H1 (cell line): ENCODE results near the gene EBPL. TPM values are rescaled to one million over a fixed set of nuclear protein-coding genes. Genes with fewer than 3 reads are reported as not detected.

Experiments used
- CTCF ChIA-PET: fragments of 300-600 bp; sonication (Branson Sonifier 250); formaldehyde crosslinking; loops from one replicate; lab custom pipeline; 2021; ENCODE audit not compliant: partially characterized antibody; lab: Charles Lee
- POLR2A ChIA-PET: fragments of 300-600 bp; sonication (Branson Sonifier 250); formaldehyde crosslinking; loops from one replicate; lab custom pipeline; 2021; ENCODE audit warnings: inconsistent platforms; ENCODE audit not compliant: partially characterized antibody; lab: Charles Lee
- DNase-seq, 2 experiments: peaks; one replicate each; pipeline versions ENCODE4 v3.0.0 to v3.0.0-alpha.2; 2010 to 2022; ENCODE audit warnings: low spot score in 2 of 2, low read depth in 1 of 2, mixed read lengths in 1 of 2
- FAIRE-seq: peaks from 2 replicates; lab custom pipeline; 2011; peaks lifted over from hg19 to GRCh38; lab: Jason Lieb, UNC
- H2AFZ ChIP-seq: 2 replicates; pipeline ENCODE4 v1.8.1; 2012; ENCODE audit warnings: low read length, inconsistent platforms
- H2AK5ac ChIP-seq: 2 replicates; pipeline ENCODE4 v1.6.1; 2013; ENCODE audit warnings: low read depth, low read length
- H2BK120ac ChIP-seq: replicated peaks from 2 replicates; pipeline ENCODE3; 2013; ENCODE audit warnings: low read depth, low read length, inconsistent platforms
- H2BK12ac ChIP-seq: 2 replicates; pipeline ENCODE4 v1.6.1; 2013; ENCODE audit warnings: low read depth, low read length
- H2BK15ac ChIP-seq: 2 replicates; pipeline ENCODE4 v1.6.1; 2013; ENCODE audit warnings: low read length
- H2BK20ac ChIP-seq: 2 replicates; pipeline ENCODE4 v1.6.1; 2013; ENCODE audit warnings: low read length
- H2BK5ac ChIP-seq: 2 replicates; pipeline ENCODE4 v1.6.1; 2013; ENCODE audit warnings: low read depth, low read length
- H3K14ac ChIP-seq: 2 replicates; pipeline ENCODE4 v1.6.1; 2013; ENCODE audit warnings: inconsistent platforms; ENCODE audit not compliant: insufficient read length
- H3K18ac ChIP-seq: 2 replicates; pipeline ENCODE4 v1.6.1; 2013; ENCODE audit warnings: low read length; ENCODE audit errors: extremely low read depth
- H3K23ac ChIP-seq: 2 replicates; pipeline ENCODE4 v1.6.1; 2013; ENCODE audit warnings: inconsistent platforms; ENCODE audit not compliant: insufficient read length
- H3K23me2 ChIP-seq: 2 replicates; pipeline ENCODE4 v1.6.1; 2013; ENCODE audit warnings: low read depth, low read length
- H3K27ac ChIP-seq: 2 replicates; pipeline ENCODE4 v1.6.1; 2011; ENCODE audit warnings: low read depth, low read length, inconsistent platforms
- H3K27me3 ChIP-seq, 4 experiments: replicated peaks in 1 of 4; 1 replicate in 1 of 4; 2 replicates in 3 of 4; pipeline versions ENCODE4 v1.6.1 to v1.8.1; 2011 to 2013; ENCODE audit warnings: low read length in 3 of 4, mild to moderate bottlenecking in 3 of 4, inconsistent platforms in 2 of 4, mixed read lengths in 2 of 4, moderate library complexity in 1 of 4; ENCODE audit not compliant: control insufficient read depth in 3 of 4, insufficient read depth in 3 of 4; ENCODE audit errors: extremely low read depth in 1 of 4
- H3K36me3 ChIP-seq, 4 experiments: 2 replicates each; pipeline versions ENCODE4 v1.6.1 to v1.8.1; 2011 to 2013; ENCODE audit warnings: mild to moderate bottlenecking in 4 of 4, low read length in 3 of 4, moderate library complexity in 2 of 4, control low read depth in 1 of 4, inconsistent platforms in 1 of 4; ENCODE audit not compliant: insufficient read depth in 4 of 4, control insufficient read depth in 2 of 4
- H3K4ac ChIP-seq: replicated peaks from 2 replicates; pipeline ENCODE3; 2013; ENCODE audit warnings: low read length, low read depth, mixed read lengths, inconsistent platforms; ENCODE audit not compliant: insufficient read length
- H3K4me1 ChIP-seq, 4 experiments: replicated peaks in 1 of 4; 1 replicate in 1 of 4; 2 replicates in 3 of 4; pipeline versions ENCODE4 v1.6.1 to v1.8.1; 2011 to 2013; ENCODE audit warnings: low read length in 3 of 4, inconsistent platforms in 2 of 4, mixed read lengths in 1 of 4; ENCODE audit not compliant: insufficient read depth in 4 of 4, control insufficient read depth in 3 of 4
- H3K4me2 ChIP-seq, 2 experiments: 2 replicates each; pipeline versions ENCODE4 v1.6.1 to v1.8.1; 2011 to 2013; ENCODE audit warnings: low read depth in 2 of 2, low read length in 2 of 2, control low read depth in 1 of 2, inconsistent platforms in 1 of 2, mild to moderate bottlenecking in 1 of 2; ENCODE audit not compliant: insufficient read depth in 1 of 2
- H3K4me3 ChIP-seq, 4 experiments: fragments of 200-600, 300-600 bp in 1 of 4; sonication (generic), shearing (Covaris generic), sonication (Bioruptor Twin) in 1 of 4; 2 replicates each; pipeline versions ENCODE4 v1.5.1 to v1.8.1; 2011 to 2016; ENCODE audit warnings: low read length in 4 of 4, low read depth in 3 of 4, control low read depth in 2 of 4, inconsistent platforms in 2 of 4, mild to moderate bottlenecking in 2 of 4, mixed read lengths in 1 of 4, moderate library complexity in 1 of 4; ENCODE audit not compliant: insufficient read depth in 2 of 4; ENCODE audit errors: extremely low read depth in 1 of 4
- H3K56ac ChIP-seq: replicated peaks from 2 replicates; pipeline ENCODE3; 2013; ENCODE audit warnings: low read depth, mild to moderate bottlenecking, mixed read lengths, low read length, inconsistent platforms; ENCODE audit not compliant: insufficient read length
- H3K79me1 ChIP-seq: 2 replicates; pipeline ENCODE4 v1.6.1; 2013; ENCODE audit warnings: low read depth, low read length, control low read depth
- H3K79me2 ChIP-seq, 2 experiments: 2 replicates each; pipeline versions ENCODE4 v1.6.1 to v1.8.1; 2012 to 2013; ENCODE audit warnings: low read length in 2 of 2, mild to moderate bottlenecking in 2 of 2, inconsistent platforms in 1 of 2; ENCODE audit not compliant: insufficient read depth in 2 of 2, control insufficient read depth in 1 of 2
- H3K9ac ChIP-seq, 4 experiments: replicated peaks in 1 of 4; 1 replicate in 1 of 4; 2 replicates in 3 of 4; pipeline versions ENCODE4 v1.6.1 to v1.8.1; 2011 to 2013; ENCODE audit warnings: low read depth in 3 of 4, low read length in 3 of 4, control low read depth in 2 of 4, mild to moderate bottlenecking in 2 of 4, moderate library complexity in 2 of 4, inconsistent platforms in 1 of 4; ENCODE audit errors: extremely low read depth in 1 of 4
- H3K9me3 ChIP-seq, 2 experiments: 2 replicates each; pipeline versions ENCODE4 v1.6.1 to v1.8.1; 2012 to 2013; ENCODE audit warnings: mild to moderate bottlenecking in 2 of 2, moderate library complexity in 2 of 2, control low read depth in 1 of 2, inconsistent platforms in 1 of 2, low read depth in 1 of 2, low read length in 1 of 2, mixed read lengths in 1 of 2; ENCODE audit not compliant: insufficient read depth in 2 of 2
- H4K20me1 ChIP-seq, 2 experiments: replicated peaks in 1 of 2; 2 replicates each; pipeline versions ENCODE3 to v1.8.1; 2011 to 2013; ENCODE audit warnings: inconsistent platforms in 2 of 2, low read length in 2 of 2, mild to moderate bottlenecking in 1 of 2; ENCODE audit not compliant: insufficient read depth in 2 of 2, control insufficient read depth in 1 of 2
- H4K5ac ChIP-seq: 2 replicates; pipeline ENCODE4 v1.6.1; 2013; ENCODE audit warnings: low read length, low read depth, mixed read lengths, inconsistent platforms; ENCODE audit not compliant: insufficient read length
- H4K8ac ChIP-seq: 2 replicates; pipeline ENCODE4 v1.8.0; 2013; ENCODE audit warnings: mild to moderate bottlenecking, moderate library complexity, low read length, inconsistent platforms; ENCODE audit not compliant: insufficient read depth; ENCODE audit errors: extremely low read depth
- H4K91ac ChIP-seq: replicated peaks from 2 replicates; pipeline ENCODE3; 2013; ENCODE audit warnings: low read length, mixed read lengths, inconsistent platforms; ENCODE audit not compliant: insufficient read length
- BACH1 ChIP-seq: IDR thresholded peaks from 2 replicates; pipeline ENCODE4 v1.6.1; 2012; ENCODE audit warnings: low read length, improper control_type of control experiment
- BRCA1 ChIP-seq: IDR thresholded peaks from 2 replicates; pipeline ENCODE4 v1.6.1; 2012; ENCODE audit warnings: low read depth, low read length, improper control_type of control experiment
- CBX8 ChIP-seq: fragments of 300-800, 300-1000 bp; sonication (generic); IDR thresholded peaks from 2 replicates; pipeline ENCODE4 v1.7.1; 2016; ENCODE audit warnings: low read depth, low read length, borderline replicate concordance
- CHD2 ChIP-seq: IDR thresholded peaks from 2 replicates; pipeline ENCODE4 v1.6.1; 2012; ENCODE audit warnings: low read length, improper control_type of control experiment
- EGR1 ChIP-seq: IDR thresholded peaks from 2 replicates; pipeline ENCODE4 v1.6.1; 2011; ENCODE audit warnings: low read depth, low read length, borderline replicate concordance
- HDAC6 ChIP-seq: IDR thresholded peaks from one replicate; pipeline ENCODE4 v1.7.1; 2012; ENCODE audit warnings: low read depth, mild to moderate bottlenecking, inconsistent platforms, low read length, moderate library complexity
- JUN ChIP-seq: IDR thresholded peaks from 2 replicates; pipeline ENCODE4 v1.6.1; 2011; ENCODE audit warnings: low read depth, mild to moderate bottlenecking, improper control_type of control experiment, low read length
- KDM4A ChIP-seq: IDR thresholded peaks from one replicate; pipeline ENCODE4 v1.7.1; 2012; ENCODE audit warnings: low read depth, mild to moderate bottlenecking, moderate library complexity, low read length, inconsistent platforms; ENCODE audit not compliant: severe bottlenecking
- KDM5A ChIP-seq: fragments of 200-600 bp; IDR thresholded peaks from 2 replicates; pipeline ENCODE4 v1.7.1; 2012; ENCODE audit warnings: mild to moderate bottlenecking, low read length, inconsistent platforms, mixed read lengths
- MAFK ChIP-seq: IDR thresholded peaks from 2 replicates; pipeline ENCODE4 v1.6.1; 2012; ENCODE audit warnings: low read depth, mild to moderate bottlenecking, improper control_type of control experiment, low read length
- POLR2AphosphoS5 ChIP-seq: IDR thresholded peaks from 2 replicates; pipeline ENCODE4 v1.6.1; 2011; ENCODE audit warnings: low read depth, low read length
- RFX5 ChIP-seq: IDR thresholded peaks from 2 replicates; pipeline ENCODE4 v1.6.1; 2011; ENCODE audit warnings: low read depth, low read length, improper control_type of control experiment, borderline replicate concordance
- SAP30 ChIP-seq: fragments of 300-600 bp; sonication (generic); IDR thresholded peaks from 2 replicates; pipeline ENCODE4 v1.7.1; 2012; ENCODE audit warnings: low read length, moderate library complexity, mild to moderate bottlenecking, inconsistent platforms; ENCODE audit not compliant: insufficient read depth, insufficient replicate concordance
- SRF ChIP-seq: IDR thresholded peaks from 2 replicates; pipeline ENCODE4 v1.6.1; 2011; ENCODE audit warnings: mild to moderate bottlenecking, low read depth, low read length, moderate library complexity
- TAF7 ChIP-seq: optimal IDR thresholded peaks from 2 replicates; pipeline ENCODE3; 2011; ENCODE audit warnings: low read depth, mild to moderate bottlenecking, inconsistent platforms, low read length, moderate library complexity, borderline replicate concordance
- YY1 ChIP-seq: IDR thresholded peaks from 2 replicates; pipeline ENCODE4 v1.6.1; 2011; ENCODE audit warnings: low read depth, mild to moderate bottlenecking, low read length
- WGBS, 2 experiments: shearing (Covaris generic) in 1 of 2; methylation state at CpG; one replicate each; pipeline versions ENCODE4 v1.1.6 to v1.1.7; 2013 to 2015; ENCODE audit warnings: low lambda C conversion rate in 2 of 2, mixed read lengths in 2 of 2, inconsistent platforms in 1 of 2, low coverage in 1 of 2, missing lambda C conversion rate in 1 of 2; ENCODE audit not compliant: insufficient replicate concordance in 2 of 2, insufficient coverage in 1 of 2, insufficient read length in 1 of 2; ENCODE audit errors: extremely low coverage in 1 of 2, missing lambda C conversion rate in 1 of 2; 5-methylcytosine and 5-hydroxymethylcytosine counted together
- polyA plus RNA-seq, 7 experiments: library from polyadenylated mRNA; depleted of rRNA in 3 of 7; stranded (reverse) in 5 of 7; unstranded in 2 of 7; fragments of >200 nt in 5 of 7; fragments of 200-250 nt in 2 of 7; gene quantifications; 1 replicate in 5 of 7; 2 replicates in 1 of 7; 4 replicates in 1 of 7; pipeline versions ENCODE4 v1.2.1 to v1.2.3, GENCODE V29; 2011 to 2013; ENCODE audit warnings: missing spikeins in 2 of 7, mixed read lengths in 2 of 7
- total RNA-seq: library from RNA; stranded (reverse); fragmentation: NEBNext Ultra II Directional; extraction: Animal tissue kit (Norgen Biotek cat#: 25700); gene quantifications from 2 replicates; pipeline ENCODE4 v1.2.1, GENCODE V29; 2021

Gene EBPL
- total and polyA plus RNA-seq, 2 of the 8 experiments (the other 6 are each of a cell fraction or from before 2014, with no cell fraction given): 130 to 204 TPM

DNA sequence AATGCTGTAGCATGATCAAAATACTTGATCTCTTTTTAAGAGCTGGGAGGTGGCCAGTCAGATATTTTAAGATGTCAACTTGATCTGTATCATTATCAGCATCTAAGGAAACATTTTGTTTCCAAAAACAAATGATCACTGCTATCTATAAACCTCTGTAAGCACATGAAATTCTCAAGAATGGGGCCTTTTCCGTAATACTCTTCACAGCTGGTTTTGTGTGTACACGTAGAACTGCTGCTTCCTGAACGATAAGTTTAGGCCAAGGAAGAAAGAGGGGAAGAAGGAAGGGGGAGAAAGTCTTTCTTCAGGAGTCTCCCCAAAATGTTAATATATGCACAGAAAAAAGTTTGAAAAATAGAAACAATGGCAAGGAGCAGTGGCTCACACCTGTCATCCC is 37.3 kb downstream of the EBPL start:
- no peak overlapping the region for H3K27ac ChIP-seq
- H3K79me1 ChIP-seq: no peaks in the 10 kb centered on the region
- H3K4me3 ChIP-seq: no peak overlapping the region
- no peaks in the 10 kb centered on the region for H3K27me3 ChIP-seq
- H3K9me3 ChIP-seq: no peaks in the 10 kb centered on the region
- no peak overlapping the region for H2BK5ac ChIP-seq
- H3K4me1 ChIP-seq: no peaks in the 10 kb centered on the region
- H2BK20ac ChIP-seq: no peak overlapping the region
- DNase-seq (no peak), FAIRE-seq (no peak)
- H3K79me2 ChIP-seq: no peaks in the 10 kb centered on the region
- H2AFZ ChIP-seq: no peak overlapping the region
- H3K14ac ChIP-seq: no peak overlapping the region
- H3K36me3 ChIP-seq: peaks cover 0 to 3% (median 0%) of the 10 kb centered on the region in 4 experiments; a peak in 2 of 8 replicates
- no peaks in the 10 kb centered on the region for H4K20me1 ChIP-seq
- ChIA-PET CTCF (interaction anchor here (0.6 to 3.7 kb wide), 3 partner anchors 13 to 45 kb away, joined by 3 to 16 read pairs (median 3); no protein-coding TSS in a partner anchor), POLR2A (no interaction called here)
- no peak overlapping the region for H3K4me2 ChIP-seq
- H3K23ac ChIP-seq: no peak overlapping the region
- H3K9ac ChIP-seq: no peak overlapping the region
- H4K8ac ChIP-seq: no peak overlapping the region
- no peaks in the 10 kb centered on the region for H3K23me2 ChIP-seq
- no peak overlapping the region for H3K56ac ChIP-seq
- H4K91ac ChIP-seq: no peak overlapping the region
- no peak overlapping the region for H2BK120ac ChIP-seq
- no peak overlapping the region for H2BK15ac ChIP-seq
- WGBS, 2 experiments: 92% methylated on average over 3 of the region's 3 CpGs; no CpG with 5 or more reads in 1 of the 2 experiments
- no peak overlapping the region for H3K18ac ChIP-seq
- H4K5ac ChIP-seq: no peak overlapping the region
- no peak overlapping the region for H2AK5ac ChIP-seq
- H3K4ac ChIP-seq: no peak overlapping the region
- no peak overlapping the region for H2BK12ac ChIP-seq
- no peak for TF ChIP-seq SAP30
- no peak for TF ChIP-seq BRCA1
- TF ChIP-seq HDAC6: no peak
- TF ChIP-seq YY1: no peak
- no peak for TF ChIP-seq CHD2
- no peak for TF ChIP-seq BACH1
- no peak for TF ChIP-seq CBX8
- no peak for TF ChIP-seq MAFK
- no peak for TF ChIP-seq RFX5
- no peak for TF ChIP-seq KDM5A
- no peak for TF ChIP-seq SRF
- TF ChIP-seq TAF7: no peak
- TF ChIP-seq POLR2AphosphoS5: no peak
- no peak for TF ChIP-seq JUN
- no peak for TF ChIP-seq KDM4A
- no peak for TF ChIP-seq EGR1
